ENCODE results near the gene RALGPS2.

DNA sequence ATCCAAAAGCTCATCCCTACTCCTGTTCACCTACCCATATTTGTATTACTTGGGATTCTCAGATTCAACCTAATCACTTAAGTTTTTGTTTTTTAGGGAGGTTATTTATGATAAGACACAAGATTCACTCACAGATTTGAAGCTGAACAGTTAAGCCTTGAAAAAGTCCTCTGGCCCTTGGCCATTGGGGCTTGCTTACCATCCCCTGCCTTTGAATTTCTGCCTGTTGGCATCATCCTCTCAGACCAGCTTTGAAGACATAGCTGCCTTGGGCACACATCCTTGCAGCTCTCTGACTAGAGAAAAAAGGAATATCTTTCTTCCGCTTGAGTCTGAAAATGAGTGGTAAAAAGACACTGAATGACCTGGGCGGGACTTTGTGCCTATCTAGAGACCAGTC lies 41.8 kb upstream of the RALGPS2 start:
- TF ChIP-seq, protein P1, sequence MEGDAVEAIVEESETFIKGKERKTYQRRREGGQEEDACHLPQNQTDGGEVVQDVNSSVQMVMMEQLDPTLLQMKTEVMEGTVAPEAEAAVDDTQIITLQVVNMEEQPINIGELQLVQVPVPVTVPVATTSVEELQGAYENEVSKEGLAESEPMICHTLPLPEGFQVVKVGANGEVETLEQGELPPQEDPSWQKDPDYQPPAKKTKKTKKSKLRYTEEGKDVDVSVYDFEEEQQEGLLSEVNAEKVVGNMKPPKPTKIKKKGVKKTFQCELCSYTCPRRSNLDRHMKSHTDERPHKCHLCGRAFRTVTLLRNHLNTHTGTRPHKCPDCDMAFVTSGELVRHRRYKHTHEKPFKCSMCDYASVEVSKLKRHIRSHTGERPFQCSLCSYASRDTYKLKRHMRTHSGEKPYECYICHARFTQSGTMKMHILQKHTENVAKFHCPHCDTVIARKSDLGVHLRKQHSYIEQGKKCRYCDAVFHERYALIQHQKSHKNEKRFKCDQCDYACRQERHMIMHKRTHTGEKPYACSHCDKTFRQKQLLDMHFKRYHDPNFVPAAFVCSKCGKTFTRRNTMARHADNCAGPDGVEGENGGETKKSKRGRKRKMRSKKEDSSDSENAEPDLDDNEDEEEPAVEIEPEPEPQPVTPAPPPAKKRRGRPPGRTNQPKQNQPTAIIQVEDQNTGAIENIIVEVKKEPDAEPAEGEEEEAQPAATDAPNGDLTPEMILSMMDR (IDR thresholded peaks at IDR 0.05) = no peak
- TF ChIP-seq POLR2A (IDR thresholded peaks at IDR 0.05) = no peak
